IMR-90 (cell line): ENCODE results near the gene NCS1.

Source experiments
- BHLHE40 ChIP-seq: fragments of 150-350 bp; IDR thresholded peaks from 2 replicates; pipeline ENCODE4 v1.6.1; 2016; ENCODE audit warnings: mild to moderate bottlenecking, low read depth, low read length
- CEBPB ChIP-seq: IDR thresholded peaks from 2 replicates; pipeline ENCODE4 v1.6.1; 2012; ENCODE audit warnings: low read depth, low read length, improper control_type of control experiment
- FOS ChIP-seq: fragments of 150-350 bp; IDR thresholded peaks from 2 replicates; pipeline ENCODE4 v1.6.1; 2016; ENCODE audit warnings: low read depth, low read length
- MXI1 ChIP-seq: IDR thresholded peaks from 2 replicates; pipeline ENCODE4 v1.6.1; 2012; ENCODE audit warnings: low read depth, mild to moderate bottlenecking, low read length, moderate library complexity, borderline replicate concordance
- NFE2L2 ChIP-seq: fragments of 150-350 bp; IDR thresholded peaks from 2 replicates; pipeline ENCODE4 v1.6.1; 2016; ENCODE audit warnings: low read depth, mild to moderate bottlenecking, low read length
- POLR2A ChIP-seq: IDR thresholded peaks from 2 replicates; pipeline ENCODE4 v1.6.1; 2012; ENCODE audit warnings: mild to moderate bottlenecking, low read depth, low read length
- RAD21 ChIP-seq: IDR thresholded peaks from 2 replicates; pipeline ENCODE4 v1.6.1; 2012; ENCODE audit warnings: low read length, improper control_type of control experiment
- RCOR1 ChIP-seq: IDR thresholded peaks from 2 replicates; pipeline ENCODE4 v1.6.1; 2012; ENCODE audit warnings: mild to moderate bottlenecking, low read length, improper control_type of control experiment; ENCODE audit not compliant: insufficient replicate concordance
- RFX5 ChIP-seq: IDR thresholded peaks from 2 replicates; pipeline ENCODE4 v1.8.0; 2012; ENCODE audit warnings: low read depth, mild to moderate bottlenecking, low read length, moderate library complexity
- SMC3 ChIP-seq: fragments of 150-350 bp; IDR thresholded peaks from 2 replicates; pipeline ENCODE4 v1.6.1; 2016; ENCODE audit warnings: low read depth, mild to moderate bottlenecking, antibody characterized with exemption, low read length, moderate library complexity
- USF2 ChIP-seq: fragments of 150-350 bp; IDR thresholded peaks from 2 replicates; pipeline ENCODE4 v1.6.1; 2017; ENCODE audit warnings: mild to moderate bottlenecking, antibody characterized with exemption, low read length, low read depth
- TF ChIP-seq, protein P1 (sequence below): conservative IDR thresholded peaks from 2 replicates; pipeline ENCODE4 v1.5.1; 2012; ENCODE audit warnings: mild to moderate bottlenecking, low read depth, low read length, improper control_type of control experiment

DNA sequence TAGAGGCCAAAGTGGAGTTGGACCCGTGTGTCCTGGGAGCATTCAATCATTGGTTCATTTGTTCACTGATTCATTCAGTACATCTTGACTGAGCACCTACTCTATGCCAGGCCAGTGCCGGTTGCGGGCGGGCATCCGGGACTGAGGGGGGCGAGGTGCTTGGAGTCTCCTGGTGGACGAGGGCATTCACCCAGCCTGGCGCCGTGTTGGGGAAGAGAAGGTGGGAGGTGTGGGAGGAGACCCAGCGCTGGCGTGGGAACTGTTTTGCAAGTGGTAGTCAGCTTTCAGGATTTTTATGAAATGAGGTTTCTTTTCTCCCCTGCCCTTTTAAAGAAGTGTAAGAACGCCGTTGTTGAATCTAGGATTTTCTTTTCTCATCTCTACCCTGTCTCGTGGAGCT is 37.2 kb downstream of the NCS1 start:
- TF ChIP-seq, protein P1, sequence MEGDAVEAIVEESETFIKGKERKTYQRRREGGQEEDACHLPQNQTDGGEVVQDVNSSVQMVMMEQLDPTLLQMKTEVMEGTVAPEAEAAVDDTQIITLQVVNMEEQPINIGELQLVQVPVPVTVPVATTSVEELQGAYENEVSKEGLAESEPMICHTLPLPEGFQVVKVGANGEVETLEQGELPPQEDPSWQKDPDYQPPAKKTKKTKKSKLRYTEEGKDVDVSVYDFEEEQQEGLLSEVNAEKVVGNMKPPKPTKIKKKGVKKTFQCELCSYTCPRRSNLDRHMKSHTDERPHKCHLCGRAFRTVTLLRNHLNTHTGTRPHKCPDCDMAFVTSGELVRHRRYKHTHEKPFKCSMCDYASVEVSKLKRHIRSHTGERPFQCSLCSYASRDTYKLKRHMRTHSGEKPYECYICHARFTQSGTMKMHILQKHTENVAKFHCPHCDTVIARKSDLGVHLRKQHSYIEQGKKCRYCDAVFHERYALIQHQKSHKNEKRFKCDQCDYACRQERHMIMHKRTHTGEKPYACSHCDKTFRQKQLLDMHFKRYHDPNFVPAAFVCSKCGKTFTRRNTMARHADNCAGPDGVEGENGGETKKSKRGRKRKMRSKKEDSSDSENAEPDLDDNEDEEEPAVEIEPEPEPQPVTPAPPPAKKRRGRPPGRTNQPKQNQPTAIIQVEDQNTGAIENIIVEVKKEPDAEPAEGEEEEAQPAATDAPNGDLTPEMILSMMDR = no peak
- no peak for TF ChIP-seq POLR2A
- no peak for TF ChIP-seq RAD21
- TF ChIP-seq RFX5 = no peak
- no peak for TF ChIP-seq SMC3
- no peak for TF ChIP-seq RCOR1
- no peak for TF ChIP-seq MXI1
- no peak for TF ChIP-seq CEBPB
- no peak for TF ChIP-seq BHLHE40
- TF ChIP-seq FOS = no peak
- TF ChIP-seq NFE2L2 = no peak
- no peak for TF ChIP-seq USF2
